IPS-20b (cell line): ENCODE measurements around the gene LENEP.
"Not testable (repeated sequence)": the region's sequence is repeated elsewhere in the genome, so short reads cannot be mapped to it uniquely, and the experiment has no call there.

Experiments
- H3K27ac ChIP-seq: one replicate; pipeline ENCODE4 v1.5.1; 2013; ENCODE audit warnings: low read length
- H3K27me3 ChIP-seq: 2 replicates; pipeline ENCODE4 v1.6.1; 2013; ENCODE audit warnings: mild to moderate bottlenecking, low read length, inconsistent platforms; ENCODE audit not compliant: insufficient read depth
- H3K36me3 ChIP-seq: 2 replicates; pipeline ENCODE4 v1.6.1; 2013; ENCODE audit warnings: low read depth, mild to moderate bottlenecking, inconsistent platforms, low read length, moderate library complexity; ENCODE audit not compliant: insufficient read depth
- H3K4me1 ChIP-seq: 2 replicates; pipeline ENCODE4 v1.6.1; 2013; ENCODE audit warnings: mild to moderate bottlenecking, control low read depth, inconsistent platforms, low read length, moderate library complexity; ENCODE audit not compliant: insufficient read depth
- H3K4me3 ChIP-seq: 2 replicates; pipeline ENCODE4 v1.5.1; 2013; ENCODE audit warnings: mild to moderate bottlenecking, low read length, inconsistent platforms
- H3K9ac ChIP-seq: 2 replicates; pipeline ENCODE4 v1.6.1; 2013; ENCODE audit warnings: low read depth, mild to moderate bottlenecking, inconsistent platforms, low read length, moderate library complexity
- H3K9me3 ChIP-seq: 2 replicates; pipeline ENCODE4 v1.6.1; 2013; ENCODE audit warnings: mild to moderate bottlenecking, low read depth, low read length, inconsistent platforms; ENCODE audit not compliant: insufficient read depth

Gene LENEP

DNA sequence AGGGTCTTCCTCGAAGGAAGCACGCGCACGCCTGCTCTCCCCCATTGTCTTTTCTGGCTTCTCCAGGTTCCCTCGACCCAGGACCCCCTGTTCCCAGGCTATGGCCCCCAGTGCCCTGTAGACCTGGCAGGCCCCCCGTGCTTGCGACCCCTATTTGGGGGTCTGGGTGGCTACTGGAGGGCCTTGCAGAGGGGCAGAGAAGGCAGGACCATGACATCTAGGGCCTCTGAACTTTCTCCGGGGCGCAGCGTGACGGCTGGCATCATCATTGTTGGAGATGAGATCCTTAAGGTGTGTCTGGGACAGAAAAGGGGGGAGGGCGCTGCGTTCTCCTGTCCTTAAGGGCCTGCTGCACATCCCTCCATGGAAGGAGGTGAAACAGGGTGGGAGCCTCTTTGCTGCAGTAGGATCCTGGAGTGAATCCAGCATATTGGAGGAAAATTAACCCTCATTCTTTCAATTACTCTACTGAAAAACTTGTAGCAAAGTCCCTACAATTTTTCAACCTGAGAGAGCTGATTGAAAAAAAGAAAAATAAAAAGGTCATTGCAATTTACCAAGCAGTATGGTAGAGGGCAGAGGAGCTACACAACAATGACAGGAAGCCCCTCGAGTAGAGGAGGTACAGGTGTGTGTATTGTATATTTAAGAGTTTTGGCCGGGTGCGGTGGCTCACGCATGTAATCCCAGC, 9.5 kb upstream of the LENEP start:
- Histone ChIP-seq H3K36me3 (peaks cover 54% of the 10 kb centered on the region), H3K27ac (peak overlapping the region; percentile 62)

DNA sequence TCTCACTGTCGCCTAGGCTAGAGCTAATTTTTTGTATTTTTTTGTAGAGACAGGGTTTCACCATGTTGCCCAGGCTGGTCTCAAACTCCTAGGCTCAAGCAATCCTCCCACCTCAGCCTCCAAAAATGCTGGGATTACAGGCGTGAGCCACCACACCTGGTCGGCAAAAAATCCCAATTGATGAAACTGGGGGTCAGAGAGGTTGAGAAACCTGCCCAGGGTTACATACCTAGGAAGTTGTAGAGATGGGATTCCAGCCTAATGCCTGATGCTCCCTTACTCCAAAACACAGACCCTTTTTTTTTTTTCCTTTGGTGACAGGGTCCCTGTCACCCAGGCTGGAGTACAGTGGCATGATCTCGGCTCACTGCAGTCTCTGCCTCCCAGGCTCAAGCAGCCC, 6.7 kb upstream of the LENEP start:
- H3K36me3 ChIP-seq, result peaks cover 62% of the 10 kb centered on the region

More for the DNA sequence above, 9.5 kb upstream of the LENEP start:
- Histone ChIP-seq H3K4me3 (peak overlapping the region; percentile 91), H3K4me1 (peaks cover 6% of the 10 kb centered on the region; the same call in 1 of the 2 replicates), H3K9ac (peak overlapping the region; percentile 96), H3K27me3 (no peaks in the 10 kb centered on the region), H3K9me3 (no peaks in the 10 kb centered on the region)

DNA sequence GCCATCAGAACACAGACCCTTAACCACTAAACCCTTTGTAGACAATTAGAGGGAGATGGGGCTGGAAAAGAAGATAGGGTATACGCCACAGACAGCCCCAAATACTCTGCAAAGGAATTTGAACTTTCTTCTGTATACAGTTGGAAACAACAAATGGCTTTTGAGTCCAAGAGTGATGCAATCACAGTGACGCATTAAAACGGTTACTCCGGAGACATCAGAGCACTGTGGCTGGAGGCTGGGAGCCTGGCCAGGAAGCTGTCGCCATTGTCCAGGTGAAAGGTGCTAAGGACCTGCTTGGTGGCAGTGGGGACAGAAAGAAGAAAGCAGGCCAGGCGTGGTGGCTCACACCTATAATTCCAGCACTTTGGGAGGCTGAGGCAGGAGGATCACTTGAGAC, 6.1 kb upstream of the LENEP start:
- Histone ChIP-seq H3K9ac (no peak overlapping the region), H3K36me3 (peaks cover 63% of the 10 kb centered on the region)

More for the DNA sequence above, 6.7 kb upstream of the LENEP start:
- not testable (repeated sequence) for H3K9ac ChIP-seq, H3K9me3 ChIP-seq, H3K4me1 ChIP-seq, H3K4me3 ChIP-seq, H3K27me3 ChIP-seq, H3K27ac ChIP-seq

DNA sequence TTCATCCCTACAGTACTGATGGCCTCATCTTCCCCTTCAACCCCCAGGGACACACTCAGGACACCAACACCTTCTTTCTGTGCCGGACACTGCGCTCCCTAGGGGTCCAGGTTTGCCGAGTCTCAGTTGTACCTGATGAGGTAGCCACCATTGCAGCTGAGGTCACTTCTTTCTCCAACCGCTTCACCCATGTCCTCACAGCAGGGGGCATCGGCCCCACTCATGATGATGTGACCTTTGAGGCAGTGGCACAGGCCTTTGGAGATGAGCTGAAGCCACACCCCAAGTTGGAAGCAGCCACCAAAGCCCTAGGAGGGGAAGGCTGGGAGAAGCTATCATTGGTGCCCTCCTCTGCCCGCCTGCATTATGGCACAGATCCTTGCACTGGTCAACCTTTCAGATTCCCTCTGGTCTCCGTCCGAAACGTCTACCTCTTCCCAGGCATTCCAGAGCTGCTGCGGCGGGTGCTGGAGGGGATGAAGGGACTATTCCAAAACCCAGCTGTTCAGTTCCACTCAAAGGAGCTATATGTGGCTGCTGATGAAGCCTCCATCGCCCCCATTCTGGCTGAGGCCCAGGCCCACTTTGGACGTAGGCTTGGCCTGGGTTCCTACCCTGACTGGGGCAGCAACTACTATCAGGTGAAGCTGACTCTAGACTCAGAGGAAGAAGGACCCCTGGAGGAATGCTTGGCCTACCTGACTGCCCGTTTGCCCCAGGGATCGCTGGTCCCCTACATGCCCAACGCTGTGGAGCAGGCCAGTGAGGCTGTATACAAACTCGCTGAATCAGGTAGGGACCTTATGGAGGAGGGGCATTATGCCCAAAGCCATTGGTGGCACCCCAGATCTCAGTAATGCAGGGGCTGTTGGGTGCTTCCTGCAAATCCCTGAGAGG, 5.1 kb upstream of the LENEP start:
- H3K4me3 ChIP-seq, result no peak overlapping the region
- H3K27me3 ChIP-seq, result no peaks in the 10 kb centered on the region
- no peak overlapping the region for H3K27ac ChIP-seq
- H3K36me3 ChIP-seq, result peaks cover 63% of the 10 kb centered on the region
- no peaks in the 10 kb centered on the region for H3K4me1 ChIP-seq
- no peak overlapping the region for H3K9ac ChIP-seq
- H3K9me3 ChIP-seq, result no peaks in the 10 kb centered on the region

More for the DNA sequence above, 6.1 kb upstream of the LENEP start:
- Histone ChIP-seq H3K27ac (no peak overlapping the region), H3K4me1 (peaks cover 4% of the 10 kb centered on the region; the same call in 1 of the 2 replicates), H3K27me3 (no peaks in the 10 kb centered on the region), H3K4me3 (no peak overlapping the region), H3K9me3 (no peaks in the 10 kb centered on the region)

DNA sequence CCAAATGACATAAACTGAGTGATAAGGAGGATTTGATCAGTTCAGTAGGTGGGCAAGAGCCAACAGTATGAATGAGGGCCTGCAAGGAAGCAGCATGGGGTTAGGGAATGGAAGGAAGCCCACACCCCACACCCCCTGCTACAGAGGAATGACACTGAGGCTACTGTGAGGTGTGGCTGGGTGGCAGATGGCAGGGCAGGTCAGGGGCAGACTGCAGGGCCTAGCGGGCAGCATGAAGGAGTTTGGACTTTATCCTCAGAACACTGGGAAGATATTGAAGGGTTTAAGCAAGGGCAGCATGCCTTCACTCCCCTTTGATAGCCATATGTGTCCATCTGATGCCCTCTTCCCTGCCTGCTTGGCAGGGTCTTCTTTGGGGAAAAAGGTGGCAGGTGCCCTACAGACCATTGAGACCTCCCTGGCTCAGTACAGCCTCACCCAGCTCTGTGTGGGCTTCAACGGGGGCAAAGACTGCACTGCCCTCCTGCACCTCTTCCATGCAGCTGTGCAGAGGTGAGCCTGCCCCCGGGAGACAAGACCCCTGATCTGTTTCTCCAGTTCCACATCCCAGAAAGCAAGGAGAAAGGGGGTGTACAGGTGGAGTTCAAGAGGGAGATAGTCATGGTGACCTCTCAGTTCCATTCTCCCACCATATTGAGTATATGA, 4.1 kb upstream of the LENEP start:
- no peaks in the 10 kb centered on the region for H3K27me3 ChIP-seq
- no peaks in the 10 kb centered on the region for H3K4me1 ChIP-seq
- no peak overlapping the region for H3K27ac ChIP-seq
- no peaks in the 10 kb centered on the region for H3K9me3 ChIP-seq
- H3K36me3 ChIP-seq, result peaks cover 63% of the 10 kb centered on the region
- H3K9ac ChIP-seq, result no peak overlapping the region
- no peak overlapping the region for H3K4me3 ChIP-seq

DNA sequence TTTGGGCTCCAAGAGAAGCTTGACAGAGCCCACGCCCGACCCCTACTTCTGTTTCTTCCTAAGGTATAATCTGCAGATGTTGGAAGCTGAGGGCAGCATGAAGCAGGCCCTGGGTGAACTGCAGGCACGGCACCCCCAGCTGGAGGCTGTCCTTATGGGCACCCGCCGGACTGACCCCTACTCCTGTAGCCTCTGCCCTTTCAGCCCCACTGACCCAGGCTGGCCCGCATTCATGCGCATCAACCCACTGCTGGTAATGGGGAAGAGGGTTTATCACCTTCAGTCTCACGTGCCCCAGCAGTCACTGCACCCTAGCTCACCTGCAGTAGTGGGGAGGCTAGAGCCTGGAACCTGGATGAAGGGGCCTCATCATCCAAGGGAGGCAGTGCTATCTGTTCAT, 3.1 kb upstream of the LENEP start:
- Histone ChIP-seq H3K36me3 (peaks cover 61% of the 10 kb centered on the region), H3K9me3 (no peaks in the 10 kb centered on the region), H3K4me1 (no peaks in the 10 kb centered on the region), H3K9ac (no peak overlapping the region), H3K27me3 (no peaks in the 10 kb centered on the region), H3K4me3 (no peak overlapping the region), H3K27ac (no peak overlapping the region)

DNA sequence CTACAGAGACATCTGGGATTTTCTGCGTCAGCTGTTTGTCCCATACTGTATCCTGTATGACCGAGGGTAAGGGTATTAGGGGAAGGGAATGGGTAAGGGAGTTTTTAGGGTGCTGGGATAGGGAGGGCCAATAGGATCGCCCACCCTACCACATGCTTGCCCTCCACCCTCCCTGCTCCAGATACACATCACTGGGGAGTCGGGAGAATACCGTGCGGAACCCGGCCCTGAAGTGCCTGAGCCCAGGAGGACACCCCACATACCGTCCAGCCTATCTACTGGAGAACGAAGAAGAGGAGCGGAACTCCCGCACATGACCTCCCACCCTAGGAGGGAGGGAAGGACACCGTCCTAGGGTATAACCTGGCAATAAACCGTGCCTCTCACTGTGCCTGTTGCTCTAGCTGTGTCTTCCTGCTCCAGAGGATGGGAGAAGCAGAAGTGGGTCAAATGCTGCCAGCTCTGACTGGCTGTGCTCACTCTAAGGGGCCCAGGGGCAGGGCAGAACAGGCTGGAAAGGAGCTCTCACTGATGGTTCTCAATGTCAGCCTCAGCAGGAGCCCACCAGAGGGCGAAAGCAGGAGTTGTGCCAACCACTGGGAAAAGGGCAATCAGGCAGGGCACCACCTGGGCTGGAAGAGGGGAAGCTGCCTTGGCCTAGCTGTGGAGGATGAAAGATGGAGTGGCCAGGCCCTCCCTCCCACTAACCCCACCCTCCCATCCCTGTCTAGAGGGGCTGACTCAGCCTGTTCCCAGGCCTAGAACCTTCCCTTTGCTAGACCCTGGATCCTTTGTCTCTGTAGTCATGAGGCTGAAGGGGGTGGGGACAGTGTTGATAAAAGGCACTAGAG, 440 bp upstream of the LENEP start:
- H3K36me3 ChIP-seq, result peaks cover 36% of the 10 kb centered on the region
- H3K4me1 ChIP-seq, result no peaks in the 10 kb centered on the region
- no peaks in the 10 kb centered on the region for H3K9me3 ChIP-seq
- no peak overlapping the region for H3K27ac ChIP-seq
- no peak overlapping the region for H3K4me3 ChIP-seq
- H3K27me3 ChIP-seq, result no peaks in the 10 kb centered on the region
- H3K9ac ChIP-seq, result no peak overlapping the region

DNA sequence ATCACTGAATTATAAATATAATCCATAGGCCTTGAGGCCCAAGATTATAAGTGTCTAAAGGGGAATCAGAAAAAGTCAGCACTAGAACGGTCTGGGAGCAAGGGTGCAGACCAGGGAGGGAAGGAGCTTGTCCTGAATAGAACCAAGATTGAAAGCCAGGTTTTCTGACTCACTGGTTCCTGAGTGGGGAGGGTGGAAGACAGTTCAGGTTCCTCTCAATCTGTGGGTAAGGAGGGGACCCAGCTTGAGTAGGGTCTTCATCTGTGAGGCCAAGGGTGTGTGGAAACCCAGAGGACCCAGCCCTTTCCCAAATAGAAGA, 842 bp downstream of the LENEP start:
- Histone ChIP-seq H3K9me3 (no peaks in the 10 kb centered on the region), H3K36me3 (peaks cover 23% of the 10 kb centered on the region), H3K27ac (no peak overlapping the region), H3K9ac (no peak overlapping the region), H3K4me3 (no peak overlapping the region), H3K4me1 (no peaks in the 10 kb centered on the region), H3K27me3 (no peaks in the 10 kb centered on the region)

DNA sequence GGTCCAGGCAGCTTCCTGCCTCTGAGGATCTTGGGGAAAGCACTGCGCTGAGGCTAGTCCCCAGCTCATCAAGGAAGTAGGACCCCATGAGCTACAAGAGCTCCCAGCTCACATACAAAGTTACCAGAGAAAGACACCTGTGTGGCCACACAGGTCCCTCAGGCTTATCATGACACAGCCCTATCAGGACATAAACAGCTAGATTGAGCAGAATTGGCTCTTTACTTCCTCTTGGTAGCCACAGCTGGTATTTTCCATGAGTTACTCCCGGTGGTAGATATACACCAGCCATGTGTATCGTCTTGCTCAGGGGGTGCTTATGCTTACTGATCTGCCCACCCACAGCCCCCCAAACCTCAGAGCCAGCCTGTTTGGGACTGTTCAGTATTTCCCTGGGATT, 1.2 kb downstream of the LENEP start:
- no peaks in the 10 kb centered on the region for H3K9me3 ChIP-seq
- H3K9ac ChIP-seq, result no peak overlapping the region
- H3K27ac ChIP-seq, result no peak overlapping the region
- H3K4me1 ChIP-seq, result peaks cover under 1% of the 10 kb centered on the region; the same call in 1 of the 2 replicates
- no peaks in the 10 kb centered on the region for H3K27me3 ChIP-seq
- H3K36me3 ChIP-seq, result peaks cover 20% of the 10 kb centered on the region
- H3K4me3 ChIP-seq, result no peak overlapping the region

DNA sequence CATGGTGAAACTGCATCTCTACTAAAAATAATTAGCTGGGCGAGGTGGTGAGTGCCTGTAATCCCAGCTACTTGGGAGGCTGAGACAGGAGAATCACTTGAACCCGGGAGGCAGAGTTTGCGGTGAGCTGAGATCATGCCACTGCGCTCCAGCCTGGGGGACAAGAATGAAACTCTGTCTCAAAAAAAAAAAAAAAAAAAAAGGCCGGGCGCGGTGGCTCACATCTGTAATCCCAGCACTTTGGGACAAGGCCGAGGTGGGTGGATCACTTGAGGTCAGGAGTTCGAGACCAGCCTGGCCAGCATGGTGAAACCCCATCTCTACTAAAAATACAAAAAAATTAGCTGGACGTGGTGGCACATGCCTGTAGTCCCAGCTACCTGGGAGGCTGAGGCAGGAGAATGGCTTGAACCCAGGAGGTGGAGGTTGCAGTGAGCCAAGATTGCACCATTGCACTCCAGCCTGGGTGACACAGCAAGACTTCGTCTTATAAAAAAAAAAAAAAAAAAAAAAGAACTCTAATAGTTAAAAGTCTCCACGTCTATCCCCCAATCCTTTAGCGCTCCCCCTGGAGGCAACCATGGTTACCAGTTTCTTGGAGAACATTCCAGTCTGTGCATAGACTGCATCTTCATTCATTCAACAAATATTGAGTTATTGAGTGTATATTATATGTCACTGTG, 2.1 kb downstream of the LENEP start:
- H3K4me3 ChIP-seq, H3K27me3 ChIP-seq, H3K9ac ChIP-seq, H3K4me1 ChIP-seq, H3K9me3 ChIP-seq, H3K27ac ChIP-seq: not testable (repeated sequence)
- H3K36me3 ChIP-seq, result peaks cover 11% of the 10 kb centered on the region; the same call in 1 of the 2 replicates
